Testis (tissue), 3 donors: ENCODE results near the gene TCF23. TPM values are rescaled to one million over a fixed set of nuclear protein-coding genes. Genes with fewer than 3 reads are reported as not detected.

ENCODE experiments used
- DNase-seq: peaks from one replicate; pipeline ENCODE4 v3.0.0-alpha.2; 2019
- H3K27ac ChIP-seq, 2 donors: fragments of 200-600 bp; sonication (generic); one replicate each; pipeline ENCODE4 v1.5.1; 2019
- H3K27me3 ChIP-seq: fragments of 200-600 bp; sonication (generic); one replicate; pipeline ENCODE4 v1.5.1; 2019
- H3K36me3 ChIP-seq: fragments of 200-600 bp; sonication (generic); one replicate; pipeline ENCODE4 v1.5.1; 2017; ENCODE audit warnings: low read depth; ENCODE audit errors: missing control alignments
- H3K4me1 ChIP-seq: fragments of 200-600 bp; sonication (generic); one replicate; pipeline ENCODE4 v1.5.1; 2019
- H3K4me3 ChIP-seq, 2 donors: fragments of 200-600 bp; sonication (generic); one replicate each; pipeline ENCODE4 v1.5.1; 2017 to 2019
- H3K9me3 ChIP-seq: fragments of 200-600 bp; sonication (generic); one replicate; pipeline ENCODE4 v1.5.1; 2017
- CTCF ChIP-seq, 3 experiments: fragments of 450-650 bp in 2 of 3; fragments of 200-600 bp in 1 of 3; sonication (generic) in 1 of 3; IDR thresholded peaks; one replicate each; pipeline ENCODE4 v1.5.1; 2016 to 2019; ENCODE audit warnings: antibody characterized with exemption in 3 of 3, mild to moderate bottlenecking in 2 of 3, moderate library complexity in 1 of 3
- POLR2A ChIP-seq: fragments of 450-650 bp; IDR thresholded peaks from one replicate; pipeline ENCODE4 v1.6.1; 2017; ENCODE audit warnings: antibody characterized with exemption, mild to moderate bottlenecking, moderate library complexity
- WGBS, 2 donors: methylation state at CpG; one replicate each; pipeline ENCODE4 v1.1.5; 2018; 5-methylcytosine and 5-hydroxymethylcytosine counted together
- intact Hi-C: fragments of 100-400 bp; cut with DNase I; formaldehyde crosslinking; loops from one replicate; pipeline ENCODE4 v1.15.1; 2023; ENCODE audit warnings: low total_unique reads
- polyA plus RNA-seq: library from polyadenylated mRNA; stranded (reverse); fragments of 350-450 nt; fragmentation: Illumina TruSeq; extraction: RNeasy Lipid Tissue Mini Kit (QIAGEN cat#74804); gene quantifications from one replicate; pipeline ENCODE4 v1.2.3, GENCODE V29; 2014; ENCODE audit warnings: low read depth, low replicate concordance; ENCODE audit not compliant: insufficient read depth
- total RNA-seq, 2 donors: library from RNA; depleted of rRNA; stranded (reverse); fragments of >200 nt; gene quantifications; one replicate each; pipeline ENCODE4 v1.2.3, GENCODE V29; 2016

The TCF23 gene
- total and polyA plus RNA-seq, 3 donors from 2014 or later = 5.5 to 6.7 (median 6.6) TPM

- intact Hi-C loops = no loop called here
- Histone ChIP-seq H3K27me3 (no peaks in the 10 kb centered on the region), H3K27ac (no peak overlapping the region), H3K4me1 (peaks cover 29% of the 10 kb centered on the region), H3K4me3 (no peak overlapping the region), H3K9me3 (no peaks in the 10 kb centered on the region), H3K36me3 (no peaks in the 10 kb centered on the region)
- WGBS, 2 donors = 90 to 92% methylated on average over 6 to 8 of the region's 8 CpGs
- DNase-seq = no peak
- TF ChIP-seq POLR2A (no peak), CTCF (IDR thresholded peaks at IDR 0.05) (no peak)
These were observed 3.4 kb downstream of the TCF23 start for GRCh38 chr2:27152102-27152795.

GRCh38 chr2:27152796-27153464 is 4.1 kb downstream of the TCF23 start:
- H3K4me3 ChIP-seq = no peak overlapping the region
- intact Hi-C loops = no loop called here
- no peak for DNase-seq
- WGBS, 2 donors = 80 to 85% methylated on average over 2 of the region's 2 CpGs
- no peaks in the 10 kb centered on the region for H3K9me3 ChIP-seq
- H3K27ac ChIP-seq = peak overlapping the region in 1 of 2 donors; percentile 8
- peaks cover 29% of the 10 kb centered on the region for H3K4me1 ChIP-seq
- no peaks in the 10 kb centered on the region for H3K27me3 ChIP-seq
- TF ChIP-seq POLR2A (no peak), CTCF (IDR thresholded peaks at IDR 0.05) (no peak)
- no peaks in the 10 kb centered on the region for H3K36me3 ChIP-seq

GRCh38 chr2:27154488-27154887 is 5.7 kb downstream of the TCF23 start:
- Histone ChIP-seq H3K4me1 (peaks cover 18% of the 10 kb centered on the region), H3K36me3 (no peaks in the 10 kb centered on the region), H3K27ac (peak overlapping the region; percentile 75 to 89), H3K9me3 (no peaks in the 10 kb centered on the region), H3K4me3 (no peak overlapping the region), H3K27me3 (no peaks in the 10 kb centered on the region)
- WGBS, 2 donors = 24 to 36% methylated on average over 6 of the region's 6 CpGs
- intact Hi-C loops = no loop called here
- peak; percentile 85 for DNase-seq
- no peak for TF ChIP-seq CTCF (IDR thresholded peaks at IDR 0.05)
- TF ChIP-seq POLR2A = no peak

DNA sequence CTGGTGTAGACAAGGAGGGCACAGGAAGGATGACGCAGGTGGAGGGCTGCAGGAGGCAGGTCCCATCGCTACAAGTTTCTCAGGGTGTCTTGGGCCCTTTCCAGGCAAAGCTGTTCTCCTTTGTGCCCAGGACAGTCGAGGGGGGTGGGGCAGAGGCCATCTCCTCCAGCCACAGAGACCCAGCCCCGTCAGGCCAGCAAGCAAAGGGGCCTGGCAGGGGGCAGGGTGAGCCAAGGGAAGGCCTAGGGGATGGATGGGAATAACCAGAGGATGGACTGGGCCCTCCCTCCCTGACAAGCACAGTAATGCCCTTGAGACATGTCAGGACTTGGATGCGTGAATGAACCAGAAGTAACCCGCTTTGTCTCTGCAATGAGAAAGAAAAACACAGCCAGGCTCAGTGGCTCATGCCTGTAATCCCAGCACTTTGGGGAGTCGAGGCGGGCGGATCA is 6.3 kb downstream of the TCF23 start:
- Histone ChIP-seq H3K36me3 (no peaks in the 10 kb centered on the region), H3K27ac (peak overlapping the region; percentile 75 to 89), H3K9me3 (no peaks in the 10 kb centered on the region), H3K4me1 (peaks cover 14% of the 10 kb centered on the region), H3K4me3 (no peak overlapping the region), H3K27me3 (no peaks in the 10 kb centered on the region)
- DNase-seq = peak; percentile 48
- intact Hi-C loops = no loop called here
- WGBS, 2 donors = 47 to 60% methylated on average over 8 to 9 of the region's 9 CpGs
- TF ChIP-seq CTCF (IDR thresholded peaks at IDR 0.05) = no peak
- no peak for TF ChIP-seq POLR2A
